AG04450 (cell line): ENCODE results near the gene KCNMA1. TPM values are rescaled to one million over a fixed set of nuclear protein-coding genes. Genes with fewer than 3 reads are reported as not detected.

Experiments
- CTCF ChIA-PET: fragments of 300-600, 350-600 bp; formaldehyde crosslinking; extraction: SDS; loops from one replicate; lab custom pipeline; 2022; ENCODE audit warnings: antibody characterized with exemption, inconsistent platforms; lab: Charles Lee
- POLR2A ChIA-PET: fragments of 350-600 bp; formaldehyde crosslinking; extraction: SDS; loops from one replicate; lab custom pipeline; 2021; ENCODE audit warnings: antibody characterized with exemption, inconsistent platforms; lab: Yijun Ruan, JAX
- DNase-seq: peaks from one replicate; pipeline ENCODE4 v3.0.0-alpha.2; 2011; ENCODE audit warnings: low read depth, low spot score
- H3K27ac ChIP-seq: one replicate; pipeline ENCODE4 v1.5.1; 2012; ENCODE audit warnings: low read depth, low read length, control low read depth
- H3K27me3 ChIP-seq: one replicate; pipeline ENCODE4 v1.6.0; 2012; ENCODE audit warnings: low read length; ENCODE audit not compliant: control insufficient read depth, insufficient read depth
- H3K4me3 ChIP-seq: 2 replicates; pipeline ENCODE4 v1.5.1; 2011; ENCODE audit warnings: mild to moderate bottlenecking, low read depth, low read length, control low read depth
- H3K9me3 ChIP-seq: 2 replicates; pipeline ENCODE4 v1.5.1; 2012; ENCODE audit warnings: low read length; ENCODE audit not compliant: control insufficient read depth, insufficient read depth
- CTCF ChIP-seq: IDR thresholded peaks from 2 replicates; pipeline ENCODE4 v1.5.1; 2011; ENCODE audit warnings: low read depth, low read length, control low read depth, inconsistent platforms
- polyA plus RNA-seq: library from polyadenylated mRNA; depleted of rRNA; stranded (reverse); fragments of >200 nt; gene quantifications from 2 replicates; pipeline ENCODE4 v1.2.3, GENCODE V29; 2011

Gene KCNMA1
- polyA plus RNA-seq, 1 experiment = 58.8 TPM

- H3K27me3 ChIP-seq = no peaks in the 10 kb centered on the region
- POLR2A ChIA-PET = interaction anchor here (1.1 kb wide), 1 partner anchor 282 kb away, joined by 3 read pairs; no protein-coding TSS in a partner anchor
- H3K9me3 ChIP-seq = no peaks in the 10 kb centered on the region
- TF ChIP-seq CTCF = peak; percentile 92
- H3K27ac ChIP-seq = no peak overlapping the region
- peak; percentile 60 for DNase-seq
- H3K4me3 ChIP-seq = no peak overlapping the region
- CTCF ChIA-PET = interaction anchor here (0.6 to 4.1 kb wide), 30 partner anchors 8 to 283 kb away, joined by 3 to 33 read pairs (median 4); no protein-coding TSS in a partner anchor
These were observed 208.8 kb downstream of the KCNMA1 start for GRCh38 chr10:77428691-77429395.

- DNase-seq = no peak
- ChIA-PET POLR2A (no interaction called here), CTCF (interaction anchor here (0.8 to 2.4 kb wide), 2 partner anchors 217 to 220 kb away, joined by 3 to 9 read pairs; no protein-coding TSS in a partner anchor)
- no peak for TF ChIP-seq CTCF
- no peaks in the 10 kb centered on the region for H3K9me3 ChIP-seq
- H3K27me3 ChIP-seq = no peaks in the 10 kb centered on the region
- no peak overlapping the region for H3K4me3 ChIP-seq
- H3K27ac ChIP-seq = no peak overlapping the region
These were observed 213.4 kb downstream of the KCNMA1 start for GRCh38 chr10:77424257-77424656.

GRCh38 chr10:77422491-77423338, 214.9 kb downstream of the KCNMA1 start:
- ChIA-PET CTCF (interaction anchor here (1.6 to 2.4 kb wide), 2 partner anchors 219 to 222 kb away, joined by 3 to 9 read pairs; no protein-coding TSS in a partner anchor), POLR2A (no interaction called here)
- Histone ChIP-seq H3K27ac (no peak overlapping the region), H3K9me3 (no peaks in the 10 kb centered on the region), H3K27me3 (no peaks in the 10 kb centered on the region), H3K4me3 (no peak overlapping the region)
- no peak for DNase-seq
- TF ChIP-seq CTCF = no peak

GRCh38 chr10:77421591-77421990, 216.0 kb downstream of the KCNMA1 start:
- CTCF ChIA-PET = interaction anchor here (1.6 kb wide), 1 partner anchor 220 kb away, joined by 3 read pairs; no protein-coding TSS in a partner anchor
- POLR2A ChIA-PET = no interaction called here

More at GRCh38 chr10:77421591-77421990, 216.0 kb downstream of the KCNMA1 start:
- Histone ChIP-seq H3K9me3 (no peaks in the 10 kb centered on the region), H3K27me3 (no peaks in the 10 kb centered on the region), H3K4me3 (no peak overlapping the region), H3K27ac (no peak overlapping the region)
- no peak for DNase-seq
- no peak for TF ChIP-seq CTCF
